Bronchial epithelial cell (primary cell): Measurements from ENCODE around the gene JPT2. TPM values are rescaled to one million over a fixed set of nuclear protein-coding genes. Genes with fewer than 3 reads are reported as not detected.

ENCODE experiments used
- DNase-seq: peaks from one replicate; pipeline ENCODE4 v3.0.0-alpha.2; 2010; ENCODE audit warnings: low read depth
- FAIRE-seq: peaks from 2 replicates; lab custom pipeline; 2011; peaks lifted over from hg19 to GRCh38; lab: Jason Lieb, UNC
- H3K27me3 ChIP-seq: 2 replicates; pipeline ENCODE4 v1.5.1; 2011; ENCODE audit warnings: low read length; ENCODE audit not compliant: control insufficient read depth, insufficient read depth
- H3K36me3 ChIP-seq: 2 replicates; pipeline ENCODE4 v1.5.1; 2011; ENCODE audit warnings: low read length; ENCODE audit not compliant: control insufficient read depth, insufficient read depth
- H3K4me3 ChIP-seq: 2 replicates; pipeline ENCODE4 v1.5.1; 2011; ENCODE audit warnings: mild to moderate bottlenecking, low read depth, low read length, control low read depth
- total RNA-seq: library from RNA; depleted of rRNA; stranded (reverse); fragments of >200 nt; gene quantifications from 2 replicates; pipeline ENCODE4 v1.2.1, GENCODE V29; 2014
- TF ChIP-seq, protein P1 (sequence below): IDR thresholded peaks from 2 replicates; pipeline ENCODE4 v1.5.1; 2011; ENCODE audit warnings: mild to moderate bottlenecking, moderate library complexity, low read length, control low read depth, inconsistent platforms; ENCODE audit not compliant: insufficient read depth, severe bottlenecking

JPT2 gene
- total RNA-seq, 1 donor from 2014 or later = 59.2 TPM

DNA sequence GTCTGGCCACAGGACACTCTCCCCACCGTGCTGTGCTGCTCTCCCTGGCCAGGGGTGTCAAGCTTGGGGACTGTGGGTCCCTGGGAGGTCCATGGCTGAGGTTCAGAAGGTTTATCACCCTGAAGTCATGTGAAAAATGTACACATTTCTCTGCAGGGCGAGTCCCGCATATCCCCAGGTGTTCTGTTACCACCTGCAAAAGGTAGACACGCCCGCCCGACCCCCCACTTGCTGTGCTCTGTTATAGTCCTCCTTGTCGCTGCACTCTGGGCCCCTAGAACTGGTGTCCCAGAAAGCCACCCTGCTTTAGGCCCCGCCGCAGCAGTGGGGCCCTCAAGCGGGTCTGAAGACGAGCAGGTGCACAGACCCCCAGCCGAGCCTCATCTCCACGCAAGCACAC, 11.8 kb downstream of the JPT2 start:
- H3K27me3 ChIP-seq = no peaks in the 10 kb centered on the region
- no peak overlapping the region for H3K4me3 ChIP-seq
- peaks cover 25% of the 10 kb centered on the region for H3K36me3 ChIP-seq
- TF ChIP-seq, protein P1, sequence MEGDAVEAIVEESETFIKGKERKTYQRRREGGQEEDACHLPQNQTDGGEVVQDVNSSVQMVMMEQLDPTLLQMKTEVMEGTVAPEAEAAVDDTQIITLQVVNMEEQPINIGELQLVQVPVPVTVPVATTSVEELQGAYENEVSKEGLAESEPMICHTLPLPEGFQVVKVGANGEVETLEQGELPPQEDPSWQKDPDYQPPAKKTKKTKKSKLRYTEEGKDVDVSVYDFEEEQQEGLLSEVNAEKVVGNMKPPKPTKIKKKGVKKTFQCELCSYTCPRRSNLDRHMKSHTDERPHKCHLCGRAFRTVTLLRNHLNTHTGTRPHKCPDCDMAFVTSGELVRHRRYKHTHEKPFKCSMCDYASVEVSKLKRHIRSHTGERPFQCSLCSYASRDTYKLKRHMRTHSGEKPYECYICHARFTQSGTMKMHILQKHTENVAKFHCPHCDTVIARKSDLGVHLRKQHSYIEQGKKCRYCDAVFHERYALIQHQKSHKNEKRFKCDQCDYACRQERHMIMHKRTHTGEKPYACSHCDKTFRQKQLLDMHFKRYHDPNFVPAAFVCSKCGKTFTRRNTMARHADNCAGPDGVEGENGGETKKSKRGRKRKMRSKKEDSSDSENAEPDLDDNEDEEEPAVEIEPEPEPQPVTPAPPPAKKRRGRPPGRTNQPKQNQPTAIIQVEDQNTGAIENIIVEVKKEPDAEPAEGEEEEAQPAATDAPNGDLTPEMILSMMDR = no peak
- DNase-seq (no peak), FAIRE-seq (no peak)

DNA sequence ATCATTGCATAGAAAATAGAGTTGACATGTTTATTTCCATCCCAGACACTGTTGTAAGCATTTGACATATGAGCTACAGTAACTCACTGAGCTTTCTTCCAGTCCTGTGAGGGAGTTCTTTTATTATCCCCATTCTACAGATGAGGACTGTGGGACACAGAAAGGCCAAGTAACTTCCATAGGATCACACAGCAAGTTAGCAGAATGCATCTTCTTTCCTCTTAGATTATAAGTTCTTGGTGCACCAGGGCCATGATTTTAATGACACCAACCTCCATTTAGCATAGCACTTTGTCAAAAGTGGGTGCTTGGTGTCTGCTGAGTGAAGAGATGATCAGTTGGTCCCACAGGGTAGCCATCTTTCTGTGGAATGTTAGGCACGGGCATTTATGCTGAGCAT, 12.7 kb downstream of the JPT2 start:
- FAIRE-seq (no peak), DNase-seq (no peak)
- no peak overlapping the region for H3K4me3 ChIP-seq
- TF ChIP-seq, protein P1 = no peak
- H3K36me3 ChIP-seq = peaks cover 25% of the 10 kb centered on the region
- H3K27me3 ChIP-seq = no peaks in the 10 kb centered on the region

DNA sequence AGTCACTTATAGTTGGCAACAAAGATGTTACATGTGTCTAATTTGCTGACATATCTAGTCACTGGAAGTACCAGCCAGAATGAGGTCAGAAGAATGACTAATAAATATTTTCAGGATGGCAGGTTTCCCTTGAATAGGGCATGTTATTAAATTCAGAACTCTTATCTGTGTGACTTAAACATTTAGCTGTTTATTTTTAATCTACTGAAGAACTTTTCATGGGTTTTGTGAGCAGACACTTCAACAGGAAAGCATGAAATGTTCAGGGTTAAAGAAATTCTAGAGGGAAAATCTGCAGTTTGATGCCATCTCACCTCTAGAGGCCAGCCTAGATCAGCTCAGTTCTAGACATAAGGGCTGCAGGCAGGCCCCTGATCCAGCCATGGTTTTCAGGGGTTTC, 13.2 kb downstream of the JPT2 start:
- TF ChIP-seq, protein P1 = peak; percentile 28
- H3K36me3 ChIP-seq = peaks cover 26% of the 10 kb centered on the region
- H3K4me3 ChIP-seq = no peak overlapping the region
- DNase-seq = peak; percentile 88
- H3K27me3 ChIP-seq = no peaks in the 10 kb centered on the region
- no peak for FAIRE-seq

DNA sequence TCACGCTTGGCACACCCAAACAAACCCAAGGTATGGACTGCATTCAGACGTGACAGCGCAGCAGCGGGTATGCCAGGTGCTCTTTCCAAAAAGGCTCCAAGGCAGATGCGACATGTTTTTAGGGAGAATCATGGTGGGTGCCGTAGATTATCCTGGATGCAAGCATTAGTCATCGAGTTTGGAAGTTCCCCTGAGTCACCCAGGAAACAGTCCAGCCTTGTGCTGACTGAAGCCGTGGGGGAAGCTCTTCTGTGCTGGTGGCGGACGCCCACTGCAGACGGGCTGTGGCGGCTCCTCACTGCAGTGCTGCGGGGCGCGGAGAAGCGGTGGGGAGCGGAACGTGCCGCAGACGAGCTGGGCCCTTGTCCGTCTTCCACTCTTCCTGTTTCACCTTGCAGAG, 13.9 kb downstream of the JPT2 start:
- Histone ChIP-seq H3K27me3 (no peaks in the 10 kb centered on the region), H3K36me3 (peaks cover 24% of the 10 kb centered on the region), H3K4me3 (no peak overlapping the region)
- FAIRE-seq (no peak), DNase-seq (peak; percentile 91)
- TF ChIP-seq, protein P1 = no peak

DNA sequence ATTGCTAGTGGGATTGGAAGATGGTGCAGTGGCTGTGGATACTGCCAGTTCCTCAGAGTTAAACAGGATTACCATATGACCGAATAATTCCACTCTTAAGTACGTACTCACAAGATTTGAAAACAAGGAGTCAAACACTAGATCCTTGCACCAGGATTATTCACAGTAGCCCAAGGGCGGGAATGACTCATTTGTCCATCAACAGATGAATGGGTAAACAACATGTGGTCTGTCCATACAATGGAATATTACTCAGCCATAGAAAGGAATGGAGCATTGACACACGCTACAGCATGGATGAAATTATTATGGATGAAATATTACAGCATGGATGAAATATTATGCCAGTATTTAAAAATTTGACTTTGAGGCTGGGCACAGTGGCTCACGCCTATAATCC, 18.8 kb downstream of the JPT2 start:
- FAIRE-seq = no peak

DNA sequence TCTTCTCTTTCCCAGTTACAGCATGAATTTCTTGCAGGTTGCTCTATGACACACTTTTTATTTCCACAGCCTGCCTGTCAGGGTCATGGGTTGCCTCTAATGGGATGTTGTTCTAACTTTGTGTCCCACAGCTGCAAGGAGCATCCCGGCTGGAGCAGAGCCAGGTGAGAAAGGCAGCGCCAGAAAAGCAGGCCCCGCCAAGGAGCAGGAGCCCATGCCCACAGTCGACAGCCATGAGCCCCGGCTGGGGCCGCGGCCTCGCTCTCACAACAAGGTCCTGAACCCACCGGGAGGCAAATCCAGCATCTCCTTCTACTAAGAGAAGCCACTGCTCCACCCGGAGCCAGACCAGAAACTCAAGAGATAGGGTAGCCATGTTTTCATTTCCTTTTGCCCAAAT, 20.6 kb downstream of the JPT2 start:
- TF ChIP-seq, protein P1 = no peak
- no peaks in the 10 kb centered on the region for H3K27me3 ChIP-seq
- no peak overlapping the region for H3K4me3 ChIP-seq
- FAIRE-seq (no peak), DNase-seq (no peak)
- peaks cover 18% of the 10 kb centered on the region for H3K36me3 ChIP-seq

More for the DNA sequence above, 18.8 kb downstream of the JPT2 start:
- TF ChIP-seq, protein P1 = no peak
- DNase-seq = peak; percentile 98
- Histone ChIP-seq H3K27me3 (no peaks in the 10 kb centered on the region), H3K4me3 (no peak overlapping the region), H3K36me3 (peaks cover 28% of the 10 kb centered on the region)
